WTC11 (cell line): ENCODE data around the gene MTUS2. TPM values are rescaled to one million over a fixed set of nuclear protein-coding genes. Genes with fewer than 3 reads are reported as not detected.

Source experiments
- ATAC-seq: fragments of 200-7000 bp; cut with Tn5 transposase; 2 replicates; pipeline ENCODE4 v1.10.0; 2021; ENCODE audit warnings: mild to moderate bottlenecking, moderate library complexity
- CTCF ChIA-PET: fragments of 300-600 bp; sonication (Branson Sonifier 250); formaldehyde crosslinking; loops from one replicate; lab custom pipeline; 2021; ENCODE audit warnings: antibody characterized with exemption; lab: Charles Lee
- POLR2A ChIA-PET: fragments of 350-600 bp; sonication (Branson Sonifier 250); formaldehyde crosslinking; loops from one replicate; lab custom pipeline; 2021; ENCODE audit warnings: antibody characterized with exemption; lab: Charles Lee
- DNase-seq: peaks from one replicate; pipeline ENCODE4 v3.0.0; 2021; ENCODE audit warnings: low spot score
- H3K27ac Mint-ChIP-seq: 2 replicates; pipeline ENCODE4 v1.8.0; 2021; ENCODE audit warnings: mixed read lengths
- H3K27me3 Mint-ChIP-seq: 2 replicates; pipeline ENCODE4 v1.8.0; 2021; ENCODE audit warnings: low read depth, mild to moderate bottlenecking, moderate library complexity, mixed read lengths
- H3K36me3 Mint-ChIP-seq: 2 replicates; pipeline ENCODE4 v1.8.0; 2021; ENCODE audit warnings: mixed read lengths
- H3K4me1 Mint-ChIP-seq: 2 replicates; pipeline ENCODE4 v1.8.0; 2022; ENCODE audit warnings: mixed read lengths
- H3K4me3 Mint-ChIP-seq: 2 replicates; pipeline ENCODE4 v1.8.0; 2021; ENCODE audit warnings: mild to moderate bottlenecking, moderate library complexity, mixed read lengths
- H3K9me3 Mint-ChIP-seq: 2 replicates; pipeline ENCODE4 v1.8.0; 2021; ENCODE audit warnings: mixed read lengths
- ATF1 ChIP-seq: sonication (generic); formaldehyde crosslinking; IDR thresholded peaks from 2 replicates; pipeline ENCODE4 v1.8.1; 2023; ENCODE audit warnings: mild to moderate bottlenecking, moderate library complexity, missing genetic modification reagents
- CREM ChIP-seq: sonication (generic); formaldehyde crosslinking; IDR thresholded peaks from 2 replicates; pipeline ENCODE4 v1.8.1; 2022; ENCODE audit warnings: mild to moderate bottlenecking, missing genetic modification reagents, moderate library complexity
- FOXJ3 ChIP-seq: sonication (generic); formaldehyde crosslinking; IDR thresholded peaks from 2 replicates; pipeline ENCODE4 v1.9.0; 2021; ENCODE audit warnings: missing genetic modification reagents, mild to moderate bottlenecking, borderline replicate concordance
- GABPB1 ChIP-seq: sonication (generic); formaldehyde crosslinking; IDR thresholded peaks from 2 replicates; pipeline ENCODE4 v1.8.1; 2023; ENCODE audit warnings: mild to moderate bottlenecking, missing genetic modification reagents
- JAZF1 ChIP-seq: fragments of 250-450 bp; sonication (Bioruptor Pico); IDR thresholded peaks from 2 replicates; pipeline ENCODE4 v1.9.0; 2021; ENCODE audit warnings: moderate library complexity, mild to moderate bottlenecking, inconsistent platforms
- NFATC4 ChIP-seq: fragments of 250-450 bp; sonication (Bioruptor Pico); IDR thresholded peaks from 2 replicates; pipeline ENCODE4 v1.9.0; 2021; ENCODE audit warnings: mild to moderate bottlenecking
- NR1H2 ChIP-seq: sonication (generic); formaldehyde crosslinking; IDR thresholded peaks from 2 replicates; pipeline ENCODE4 v1.9.0; 2021; ENCODE audit warnings: mild to moderate bottlenecking, moderate library complexity, missing genetic modification reagents
- PRRX2 ChIP-seq: fragments of 250-450 bp; sonication (Bioruptor Pico); IDR thresholded peaks from 2 replicates; pipeline ENCODE4 v1.8.0; 2021; ENCODE audit warnings: mild to moderate bottlenecking
- RELA ChIP-seq: sonication (generic); formaldehyde crosslinking; IDR thresholded peaks from 2 replicates; pipeline ENCODE4 v1.8.1; 2022; ENCODE audit warnings: missing genetic modification reagents, mild to moderate bottlenecking, borderline replicate concordance
- TP53 ChIP-seq: sonication (generic); formaldehyde crosslinking; IDR thresholded peaks from 2 replicates; pipeline ENCODE4 v1.8.1; 2023; ENCODE audit warnings: mild to moderate bottlenecking, missing genetic modification reagents
- ZNF121 ChIP-seq: sonication (generic); formaldehyde crosslinking; IDR thresholded peaks from 2 replicates; pipeline ENCODE4 v1.8.0; 2023; ENCODE audit warnings: missing genetic modification reagents
- total RNA-seq: library from RNA; stranded (reverse); gene quantifications from 3 replicates; pipeline ENCODE4 v1.2.3, GENCODE V29; 2021
- TF ChIP-seq, protein P1 (sequence below): sonication (generic); formaldehyde crosslinking; IDR thresholded peaks from 2 replicates; pipeline ENCODE4 v1.8.0; 2023; ENCODE audit warnings: missing genetic modification reagents, mild to moderate bottlenecking, borderline replicate concordance
- TF ChIP-seq, protein P2 (sequence below): sonication (generic); formaldehyde crosslinking; IDR thresholded peaks from 2 replicates; pipeline ENCODE4 v1.8.1; 2023; ENCODE audit warnings: mild to moderate bottlenecking, missing genetic modification reagents
- TF ChIP-seq, protein P3 (sequence below): sonication (generic); formaldehyde crosslinking; IDR thresholded peaks from 2 replicates; pipeline ENCODE4 v1.8.0; 2022; ENCODE audit warnings: mild to moderate bottlenecking, missing genetic modification reagents
- TF ChIP-seq, protein P4 (sequence below): fragments of 250-450 bp; sonication (Bioruptor Pico); conservative IDR thresholded peaks from 2 replicates; pipeline ENCODE4 v1.9.0; 2021; ENCODE audit warnings: mild to moderate bottlenecking
- TF ChIP-seq, protein P5 (sequence below): sonication (generic); formaldehyde crosslinking; IDR thresholded peaks from 2 replicates; pipeline ENCODE4 v1.8.1; 2022; ENCODE audit warnings: mild to moderate bottlenecking, missing genetic modification reagents, moderate library complexity, borderline replicate concordance
- TF ChIP-seq, protein P6 (sequence below): fragments of 250-450 bp; sonication (Bioruptor Pico); IDR thresholded peaks from 2 replicates; pipeline ENCODE4 v1.9.0; 2021; ENCODE audit warnings: mild to moderate bottlenecking
- TF ChIP-seq, protein P7 (sequence below): sonication (generic); formaldehyde crosslinking; IDR thresholded peaks from 2 replicates; pipeline ENCODE4 v1.8.1; 2023; ENCODE audit warnings: mild to moderate bottlenecking, missing genetic modification reagents, moderate library complexity

The MTUS2 gene
- total RNA-seq, 1 experiment from 2014 or later: 0.22 TPM

DNA sequence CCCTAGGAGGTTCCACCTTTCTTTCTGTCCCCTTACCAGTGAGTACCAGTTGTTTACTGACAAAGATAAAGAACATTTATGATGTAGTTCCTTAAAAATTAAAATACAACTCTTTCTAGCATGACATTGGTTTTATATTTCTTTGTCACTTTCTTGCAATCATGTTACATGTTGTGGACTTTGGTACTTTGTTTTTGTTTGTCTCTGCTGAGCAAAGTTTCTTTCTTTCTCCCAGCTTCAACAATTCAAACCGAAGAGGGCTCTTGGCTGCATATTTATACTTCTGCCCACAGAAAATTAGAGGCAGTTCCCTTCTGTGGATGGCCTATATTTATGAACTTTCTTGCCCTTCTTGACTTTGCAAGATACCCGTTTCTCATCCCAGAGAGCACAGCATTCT lies 201.2 kb downstream of the MTUS2 start:
- no peak overlapping the region for H3K27ac Mint-ChIP-seq

DNA sequence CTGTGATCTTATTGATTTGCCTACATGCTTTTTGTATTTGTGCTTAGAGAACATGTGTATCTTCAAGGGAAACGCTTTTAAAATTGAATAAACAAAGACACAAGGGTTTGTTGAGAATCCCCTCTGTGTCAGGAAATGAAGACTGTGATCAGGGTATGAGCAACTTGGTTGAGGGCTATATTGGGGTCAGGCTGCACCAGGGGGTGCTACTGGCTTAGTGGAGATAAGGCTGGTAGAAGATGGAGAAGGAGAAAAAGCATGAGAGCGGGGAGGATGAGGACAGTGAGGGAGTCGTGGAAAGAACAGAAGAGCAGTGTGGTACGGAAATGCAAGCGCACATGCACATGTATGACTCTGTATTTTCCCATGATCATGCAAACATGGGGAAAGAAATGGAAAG lies 201.6 kb downstream of the MTUS2 start:
- ATAC-seq (0 out of 2 replicates have a peak, but pooled peaks have one; percentile 26), DNase-seq (no peak)
- ChIA-PET CTCF (no interaction called here), POLR2A (no interaction called here)
- no peak overlapping the region for H3K27ac Mint-ChIP-seq
- peaks cover 7% of the 10 kb centered on the region for H3K9me3 Mint-ChIP-seq
- H3K4me1 Mint-ChIP-seq: no peaks in the 10 kb centered on the region
- H3K27me3 Mint-ChIP-seq: no peaks in the 10 kb centered on the region
- no peak overlapping the region for H3K4me3 Mint-ChIP-seq
- no peaks in the 10 kb centered on the region for H3K36me3 Mint-ChIP-seq
- no peak for TF ChIP-seq GABPB1 (CRISPR knock-in tag)
- TF ChIP-seq, protein P1, sequence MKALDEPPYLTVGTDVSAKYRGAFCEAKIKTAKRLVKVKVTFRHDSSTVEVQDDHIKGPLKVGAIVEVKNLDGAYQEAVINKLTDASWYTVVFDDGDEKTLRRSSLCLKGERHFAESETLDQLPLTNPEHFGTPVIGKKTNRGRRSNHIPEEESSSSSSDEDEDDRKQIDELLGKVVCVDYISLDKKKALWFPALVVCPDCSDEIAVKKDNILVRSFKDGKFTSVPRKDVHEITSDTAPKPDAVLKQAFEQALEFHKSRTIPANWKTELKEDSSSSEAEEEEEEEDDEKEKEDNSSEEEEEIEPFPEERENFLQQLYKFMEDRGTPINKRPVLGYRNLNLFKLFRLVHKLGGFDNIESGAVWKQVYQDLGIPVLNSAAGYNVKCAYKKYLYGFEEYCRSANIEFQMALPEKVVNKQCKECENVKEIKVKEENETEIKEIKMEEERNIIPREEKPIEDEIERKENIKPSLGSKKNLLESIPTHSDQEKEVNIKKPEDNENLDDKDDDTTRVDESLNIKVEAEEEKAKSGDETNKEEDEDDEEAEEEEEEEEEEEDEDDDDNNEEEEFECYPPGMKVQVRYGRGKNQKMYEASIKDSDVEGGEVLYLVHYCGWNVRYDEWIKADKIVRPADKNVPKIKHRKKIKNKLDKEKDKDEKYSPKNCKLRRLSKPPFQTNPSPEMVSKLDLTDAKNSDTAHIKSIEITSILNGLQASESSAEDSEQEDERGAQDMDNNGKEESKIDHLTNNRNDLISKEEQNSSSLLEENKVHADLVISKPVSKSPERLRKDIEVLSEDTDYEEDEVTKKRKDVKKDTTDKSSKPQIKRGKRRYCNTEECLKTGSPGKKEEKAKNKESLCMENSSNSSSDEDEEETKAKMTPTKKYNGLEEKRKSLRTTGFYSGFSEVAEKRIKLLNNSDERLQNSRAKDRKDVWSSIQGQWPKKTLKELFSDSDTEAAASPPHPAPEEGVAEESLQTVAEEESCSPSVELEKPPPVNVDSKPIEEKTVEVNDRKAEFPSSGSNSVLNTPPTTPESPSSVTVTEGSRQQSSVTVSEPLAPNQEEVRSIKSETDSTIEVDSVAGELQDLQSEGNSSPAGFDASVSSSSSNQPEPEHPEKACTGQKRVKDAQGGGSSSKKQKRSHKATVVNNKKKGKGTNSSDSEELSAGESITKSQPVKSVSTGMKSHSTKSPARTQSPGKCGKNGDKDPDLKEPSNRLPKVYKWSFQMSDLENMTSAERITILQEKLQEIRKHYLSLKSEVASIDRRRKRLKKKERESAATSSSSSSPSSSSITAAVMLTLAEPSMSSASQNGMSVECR: no peak
- no peak for TF ChIP-seq CREM (CRISPR knock-in tag)
- TF ChIP-seq, protein P2, sequence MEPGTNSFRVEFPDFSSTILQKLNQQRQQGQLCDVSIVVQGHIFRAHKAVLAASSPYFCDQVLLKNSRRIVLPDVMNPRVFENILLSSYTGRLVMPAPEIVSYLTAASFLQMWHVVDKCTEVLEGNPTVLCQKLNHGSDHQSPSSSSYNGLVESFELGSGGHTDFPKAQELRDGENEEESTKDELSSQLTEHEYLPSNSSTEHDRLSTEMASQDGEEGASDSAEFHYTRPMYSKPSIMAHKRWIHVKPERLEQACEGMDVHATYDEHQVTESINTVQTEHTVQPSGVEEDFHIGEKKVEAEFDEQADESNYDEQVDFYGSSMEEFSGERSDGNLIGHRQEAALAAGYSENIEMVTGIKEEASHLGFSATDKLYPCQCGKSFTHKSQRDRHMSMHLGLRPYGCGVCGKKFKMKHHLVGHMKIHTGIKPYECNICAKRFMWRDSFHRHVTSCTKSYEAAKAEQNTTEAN (CRISPR knock-in tag): no peak

More for the DNA sequence above, 201.2 kb downstream of the MTUS2 start:
- DNase-seq (no peak), ATAC-seq (no peak)
- Mint-ChIP-seq H3K36me3 (no peaks in the 10 kb centered on the region), H3K4me1 (no peaks in the 10 kb centered on the region), H3K27me3 (no peaks in the 10 kb centered on the region), H3K4me3 (no peak overlapping the region), H3K9me3 (peaks cover 7% of the 10 kb centered on the region)
- CTCF ChIA-PET: no interaction called here
- POLR2A ChIA-PET: no interaction called here
- TF ChIP-seq, protein P3, sequence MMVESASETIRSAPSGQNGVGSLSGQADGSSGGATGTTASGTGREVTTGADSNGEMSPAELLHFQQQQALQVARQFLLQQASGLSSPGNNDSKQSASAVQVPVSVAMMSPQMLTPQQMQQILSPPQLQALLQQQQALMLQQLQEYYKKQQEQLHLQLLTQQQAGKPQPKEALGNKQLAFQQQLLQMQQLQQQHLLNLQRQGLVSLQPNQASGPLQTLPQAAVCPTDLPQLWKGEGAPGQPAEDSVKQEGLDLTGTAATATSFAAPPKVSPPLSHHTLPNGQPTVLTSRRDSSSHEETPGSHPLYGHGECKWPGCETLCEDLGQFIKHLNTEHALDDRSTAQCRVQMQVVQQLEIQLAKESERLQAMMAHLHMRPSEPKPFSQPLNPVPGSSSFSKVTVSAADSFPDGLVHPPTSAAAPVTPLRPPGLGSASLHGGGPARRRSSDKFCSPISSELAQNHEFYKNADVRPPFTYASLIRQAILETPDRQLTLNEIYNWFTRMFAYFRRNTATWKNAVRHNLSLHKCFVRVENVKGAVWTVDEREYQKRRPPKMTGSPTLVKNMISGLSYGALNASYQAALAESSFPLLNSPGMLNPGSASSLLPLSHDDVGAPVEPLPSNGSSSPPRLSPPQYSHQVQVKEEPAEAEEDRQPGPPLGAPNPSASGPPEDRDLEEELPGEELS (CRISPR knock-in tag): no peak
- no peak for TF ChIP-seq GABPB1 (CRISPR knock-in tag)
- TF ChIP-seq, protein P4, sequence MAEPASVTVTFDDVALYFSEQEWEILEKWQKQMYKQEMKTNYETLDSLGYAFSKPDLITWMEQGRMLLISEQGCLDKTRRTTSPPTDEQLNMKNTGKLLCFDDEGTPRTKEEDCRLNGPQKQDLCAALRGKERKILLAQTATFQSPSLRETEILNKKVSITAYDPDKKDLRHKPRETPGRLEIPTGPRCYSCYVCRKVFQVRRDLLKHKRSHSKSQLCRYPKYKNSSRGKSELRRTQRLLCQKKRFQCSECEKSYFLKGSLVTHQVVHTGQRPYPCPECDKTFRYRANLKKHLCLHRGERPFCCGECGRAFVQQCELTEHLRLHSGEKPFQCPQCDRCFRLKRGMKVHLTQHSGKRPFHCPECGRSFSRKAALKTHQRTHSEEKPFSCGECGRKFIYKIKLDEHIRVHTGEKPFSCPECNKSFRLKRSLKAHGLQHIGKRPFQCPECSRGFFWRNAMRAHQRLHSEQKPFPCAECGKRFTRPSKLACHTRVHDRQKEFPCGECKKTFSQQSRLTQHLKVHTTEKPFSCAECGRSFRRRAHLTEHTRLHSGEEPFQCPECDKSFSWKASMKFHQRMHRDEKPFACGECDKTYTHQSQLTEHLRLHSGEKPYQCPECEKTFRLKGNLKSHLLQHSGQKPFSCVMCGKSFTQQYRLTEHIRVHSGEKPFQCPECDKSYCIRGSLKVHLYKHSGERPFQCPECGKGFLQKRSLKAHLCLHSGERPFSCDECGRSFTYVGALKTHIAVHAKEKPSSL (CRISPR knock-in tag): no peak
- no peak for TF ChIP-seq JAZF1 (CRISPR knock-in tag)
- no peak for TF ChIP-seq NFATC4 (CRISPR knock-in tag)
- TF ChIP-seq TP53 (CRISPR knock-in tag): no peak
- no peak for TF ChIP-seq FOXJ3 (CRISPR knock-in tag)
- no peak for TF ChIP-seq PRRX2 (CRISPR knock-in tag)
- TF ChIP-seq ZNF121: no peak
- TF ChIP-seq, protein P5, sequence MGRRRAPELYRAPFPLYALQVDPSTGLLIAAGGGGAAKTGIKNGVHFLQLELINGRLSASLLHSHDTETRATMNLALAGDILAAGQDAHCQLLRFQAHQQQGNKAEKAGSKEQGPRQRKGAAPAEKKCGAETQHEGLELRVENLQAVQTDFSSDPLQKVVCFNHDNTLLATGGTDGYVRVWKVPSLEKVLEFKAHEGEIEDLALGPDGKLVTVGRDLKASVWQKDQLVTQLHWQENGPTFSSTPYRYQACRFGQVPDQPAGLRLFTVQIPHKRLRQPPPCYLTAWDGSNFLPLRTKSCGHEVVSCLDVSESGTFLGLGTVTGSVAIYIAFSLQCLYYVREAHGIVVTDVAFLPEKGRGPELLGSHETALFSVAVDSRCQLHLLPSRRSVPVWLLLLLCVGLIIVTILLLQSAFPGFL (CRISPR knock-in tag): no peak
- TF ChIP-seq, protein P6, sequence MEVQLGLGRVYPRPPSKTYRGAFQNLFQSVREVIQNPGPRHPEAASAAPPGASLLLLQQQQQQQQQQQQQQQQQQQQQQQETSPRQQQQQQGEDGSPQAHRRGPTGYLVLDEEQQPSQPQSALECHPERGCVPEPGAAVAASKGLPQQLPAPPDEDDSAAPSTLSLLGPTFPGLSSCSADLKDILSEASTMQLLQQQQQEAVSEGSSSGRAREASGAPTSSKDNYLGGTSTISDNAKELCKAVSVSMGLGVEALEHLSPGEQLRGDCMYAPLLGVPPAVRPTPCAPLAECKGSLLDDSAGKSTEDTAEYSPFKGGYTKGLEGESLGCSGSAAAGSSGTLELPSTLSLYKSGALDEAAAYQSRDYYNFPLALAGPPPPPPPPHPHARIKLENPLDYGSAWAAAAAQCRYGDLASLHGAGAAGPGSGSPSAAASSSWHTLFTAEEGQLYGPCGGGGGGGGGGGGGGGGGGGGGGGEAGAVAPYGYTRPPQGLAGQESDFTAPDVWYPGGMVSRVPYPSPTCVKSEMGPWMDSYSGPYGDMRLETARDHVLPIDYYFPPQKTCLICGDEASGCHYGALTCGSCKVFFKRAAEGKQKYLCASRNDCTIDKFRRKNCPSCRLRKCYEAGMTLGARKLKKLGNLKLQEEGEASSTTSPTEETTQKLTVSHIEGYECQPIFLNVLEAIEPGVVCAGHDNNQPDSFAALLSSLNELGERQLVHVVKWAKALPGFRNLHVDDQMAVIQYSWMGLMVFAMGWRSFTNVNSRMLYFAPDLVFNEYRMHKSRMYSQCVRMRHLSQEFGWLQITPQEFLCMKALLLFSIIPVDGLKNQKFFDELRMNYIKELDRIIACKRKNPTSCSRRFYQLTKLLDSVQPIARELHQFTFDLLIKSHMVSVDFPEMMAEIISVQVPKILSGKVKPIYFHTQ (CRISPR knock-in tag): no peak
- no peak for TF ChIP-seq ATF1
- no peak for TF ChIP-seq NR1H2 (CRISPR knock-in tag)
- TF ChIP-seq, protein P2 (CRISPR knock-in tag): no peak
- TF ChIP-seq RELA (CRISPR knock-in tag): no peak
- TF ChIP-seq, protein P7, sequence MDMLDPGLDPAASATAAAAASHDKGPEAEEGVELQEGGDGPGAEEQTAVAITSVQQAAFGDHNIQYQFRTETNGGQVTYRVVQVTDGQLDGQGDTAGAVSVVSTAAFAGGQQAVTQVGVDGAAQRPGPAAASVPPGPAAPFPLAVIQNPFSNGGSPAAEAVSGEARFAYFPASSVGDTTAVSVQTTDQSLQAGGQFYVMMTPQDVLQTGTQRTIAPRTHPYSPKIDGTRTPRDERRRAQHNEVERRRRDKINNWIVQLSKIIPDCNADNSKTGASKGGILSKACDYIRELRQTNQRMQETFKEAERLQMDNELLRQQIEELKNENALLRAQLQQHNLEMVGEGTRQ: no peak
